ENCODE measurements around the gene PPP1R37.
A peak's percentile ranks its signal among the peaks of the same experiment; 100 is the strongest.

PPP1R37 gene

DNA sequence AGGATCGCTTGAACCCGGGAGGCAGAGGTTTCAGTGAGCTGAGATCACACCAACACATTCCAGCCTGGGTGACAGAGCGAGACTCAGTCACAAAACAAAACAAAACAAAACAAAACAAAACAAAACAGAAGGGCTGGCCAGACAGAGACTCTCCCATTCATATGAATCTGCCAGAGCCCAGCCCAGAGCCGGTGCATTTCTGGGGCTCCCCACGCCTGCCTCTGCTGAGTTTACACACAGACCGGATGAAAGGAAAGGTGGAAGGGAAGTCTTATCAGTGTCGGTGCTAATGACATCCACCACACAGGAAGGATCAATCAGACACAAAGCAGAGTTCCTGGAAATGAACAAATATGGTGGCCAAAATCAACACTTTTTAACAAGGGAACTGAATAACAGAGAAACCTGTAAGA, 78.2 kb downstream of the PPP1R37 start:
- no peak for DNase-seq

DNA sequence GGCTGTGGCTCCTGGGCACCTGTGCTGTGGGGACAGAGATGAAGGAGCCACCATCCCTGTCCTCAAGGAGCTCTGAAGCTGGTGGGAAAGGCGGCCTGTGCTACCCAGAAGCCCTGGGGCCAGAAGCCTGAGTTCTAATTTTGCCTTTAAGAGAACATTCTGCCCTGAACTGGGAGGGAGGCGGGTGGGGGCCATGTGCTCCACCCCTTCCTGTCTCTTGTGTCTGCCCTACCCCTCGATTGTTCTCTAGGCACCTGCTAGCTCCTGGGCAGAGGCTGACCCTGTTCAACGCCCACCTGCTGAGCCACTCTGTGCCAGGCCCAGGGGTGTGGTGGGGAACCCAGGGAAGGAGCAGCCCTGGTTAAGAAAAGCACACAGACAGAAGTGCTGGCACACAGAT, 79.2 kb downstream of the PPP1R37 start:
- DNase-seq, result no peak

DNA sequence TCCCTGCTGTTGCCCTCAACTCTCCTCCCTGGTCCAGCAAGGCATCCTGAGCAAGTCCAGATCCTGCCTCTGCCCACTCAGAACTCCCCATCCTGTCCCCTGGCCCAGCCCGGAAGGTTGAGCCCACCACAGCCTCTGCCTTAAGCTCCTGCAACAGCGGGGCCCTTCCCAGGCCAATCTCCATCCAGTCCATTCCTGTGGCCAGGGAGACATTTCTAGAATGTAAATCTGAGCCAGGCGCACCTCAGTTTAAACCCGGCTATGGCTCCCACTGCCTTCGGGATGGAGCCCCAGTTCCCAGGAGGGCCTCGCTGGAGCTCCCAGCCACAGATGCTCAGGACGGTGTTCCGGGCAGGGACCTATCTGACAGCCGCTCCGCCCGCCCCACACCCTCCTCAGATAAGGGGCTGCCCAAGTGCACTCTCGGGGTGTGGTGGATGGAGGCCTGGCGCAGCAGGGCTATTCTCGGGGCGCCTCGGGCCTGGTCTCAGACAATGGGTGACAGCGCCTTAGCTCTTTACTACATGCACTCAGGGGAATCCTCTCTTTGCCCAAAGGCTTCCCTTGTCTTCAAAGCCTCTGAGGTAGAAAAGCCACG, 79.7 kb downstream of the PPP1R37 start:
- DNase-seq, result no peak

DNA sequence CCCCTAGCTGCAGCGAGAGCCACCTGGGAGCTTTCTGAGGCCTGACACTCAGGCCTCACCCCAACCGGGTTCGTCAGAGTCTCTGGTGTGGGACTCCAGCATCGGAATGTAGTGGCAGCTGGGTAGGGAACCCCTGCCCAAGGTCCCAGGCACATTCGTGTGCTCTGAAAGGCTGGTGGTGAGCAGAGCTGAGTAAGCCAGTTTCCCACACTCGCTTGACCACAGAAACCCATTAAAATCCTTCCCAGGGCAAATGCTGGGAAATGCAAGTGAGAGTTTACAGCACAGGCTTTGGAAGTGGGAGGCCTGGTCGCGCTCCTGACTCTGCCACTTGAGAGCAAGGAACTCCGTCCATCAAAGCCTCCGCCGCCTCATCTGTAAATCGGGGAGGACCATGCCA, 80.8 kb downstream of the PPP1R37 start:
- DNase-seq, result no peak

DNA sequence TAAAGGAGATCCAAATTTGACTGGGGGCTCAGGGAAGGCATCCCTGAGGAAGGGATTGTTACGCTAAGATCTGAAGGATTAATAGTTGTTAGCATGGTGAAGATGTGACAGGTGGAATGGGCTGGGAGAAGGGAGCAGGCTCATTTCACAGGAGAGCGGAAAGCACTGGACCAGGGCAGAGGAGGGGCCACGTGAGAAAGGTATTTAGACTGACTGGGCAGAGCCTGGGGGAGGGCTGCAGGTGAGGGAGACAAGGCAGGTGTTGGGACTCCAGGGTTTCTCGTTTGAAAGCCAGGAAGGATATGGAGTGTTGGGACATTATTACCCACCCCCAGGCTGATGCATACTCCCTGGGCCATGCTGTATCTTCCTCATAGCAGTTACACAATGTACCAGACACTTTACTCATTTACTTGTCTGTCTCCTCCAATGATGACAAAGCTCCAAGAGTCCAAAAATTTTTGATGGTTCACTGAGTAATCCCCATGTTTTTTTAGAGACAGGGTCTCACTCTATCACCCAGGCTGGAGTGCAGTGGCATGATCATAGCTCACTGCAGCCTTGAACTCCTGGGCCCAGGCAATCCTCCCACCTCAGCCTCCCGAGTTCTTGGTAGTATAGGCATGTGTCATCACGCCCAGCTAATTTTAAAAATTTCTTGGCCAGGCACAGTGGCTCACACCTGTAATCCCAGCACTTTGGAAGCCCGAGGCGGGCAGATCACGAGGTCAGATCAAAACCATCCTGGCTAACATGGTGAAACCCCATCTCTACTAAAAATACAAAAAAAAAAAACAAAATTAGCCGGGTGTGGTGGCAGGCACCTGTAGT, 82.8 kb downstream of the PPP1R37 start:
- DNase-seq, result no peak

DNA sequence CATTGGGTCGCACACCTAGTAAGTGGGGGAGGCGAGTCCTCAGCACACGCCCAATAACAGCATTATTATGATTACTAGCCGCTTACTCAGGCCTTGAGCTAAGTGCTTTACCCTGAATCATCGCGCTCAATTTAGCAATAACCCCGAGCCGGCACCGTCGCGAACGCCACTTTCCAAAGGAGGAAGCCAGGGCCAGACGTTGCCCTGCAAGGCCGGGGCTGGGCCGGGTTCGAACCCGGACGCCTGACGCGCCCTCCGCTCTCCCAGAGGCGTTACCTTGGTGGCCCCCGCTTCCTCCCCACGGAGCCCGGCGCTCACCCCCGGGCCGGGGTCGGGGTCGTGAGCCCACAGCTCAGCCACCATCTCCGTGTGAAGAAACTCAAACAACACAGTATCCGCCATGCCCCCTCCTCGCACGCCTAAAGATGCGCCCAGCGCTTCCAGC, 84.9 kb downstream of the PPP1R37 start, which contains the start of gene TRAPPC6A:
Gene TRAPPC6A, minus strand, starts transcription at position 421 of the 445 bp plus-strand sequence. Its CDS starts 19 bp downstream, at position 402.
- DNase-seq, result no peak

DNA sequence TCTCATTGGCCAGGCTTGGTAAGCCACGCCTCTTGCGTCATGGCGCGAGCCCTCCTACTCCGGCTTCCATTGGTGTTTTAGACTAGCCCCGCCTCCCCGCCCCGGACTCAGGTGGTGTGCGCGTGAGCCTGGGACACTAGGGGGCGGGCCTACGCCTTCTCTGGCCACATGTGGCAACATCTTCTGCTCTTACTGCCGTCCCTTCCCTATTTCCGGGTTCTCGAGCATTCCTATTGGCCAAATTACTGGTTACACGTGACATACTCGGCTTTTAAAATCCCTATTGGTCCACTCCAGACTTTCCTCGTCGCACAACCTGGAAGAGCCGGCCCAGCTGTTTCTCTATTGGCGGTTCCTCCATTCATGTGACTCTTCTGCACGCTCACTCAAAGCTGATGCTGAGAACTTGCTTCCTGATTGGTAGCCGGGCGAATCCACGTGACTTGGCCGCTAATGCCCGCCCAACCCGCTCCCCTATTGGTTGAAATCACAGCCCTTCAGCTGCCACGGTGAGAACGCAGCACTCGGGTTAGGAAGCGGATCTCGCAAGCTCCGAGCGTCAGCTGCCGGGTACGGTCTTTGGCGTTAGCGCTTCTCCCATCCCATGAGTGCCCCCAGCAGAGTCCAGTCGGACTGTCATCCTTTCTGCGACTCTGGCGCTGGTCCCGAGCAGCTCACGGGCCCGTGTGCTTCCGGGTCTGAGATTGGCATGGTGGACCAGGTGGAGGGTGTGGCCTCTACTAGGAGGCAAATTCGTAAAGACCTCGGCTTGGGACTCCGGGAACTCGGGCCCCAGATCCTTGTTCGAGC, 85.5 kb downstream of the PPP1R37 start, which contains the start of gene BLOC1S3:
Gene BLOC1S3, plus strand, starts transcription at position 523 of the 810 bp plus-strand sequence. CDS start 513 bp downstream, outside the sequence.
- peak; percentile 98 for DNase-seq

DNA sequence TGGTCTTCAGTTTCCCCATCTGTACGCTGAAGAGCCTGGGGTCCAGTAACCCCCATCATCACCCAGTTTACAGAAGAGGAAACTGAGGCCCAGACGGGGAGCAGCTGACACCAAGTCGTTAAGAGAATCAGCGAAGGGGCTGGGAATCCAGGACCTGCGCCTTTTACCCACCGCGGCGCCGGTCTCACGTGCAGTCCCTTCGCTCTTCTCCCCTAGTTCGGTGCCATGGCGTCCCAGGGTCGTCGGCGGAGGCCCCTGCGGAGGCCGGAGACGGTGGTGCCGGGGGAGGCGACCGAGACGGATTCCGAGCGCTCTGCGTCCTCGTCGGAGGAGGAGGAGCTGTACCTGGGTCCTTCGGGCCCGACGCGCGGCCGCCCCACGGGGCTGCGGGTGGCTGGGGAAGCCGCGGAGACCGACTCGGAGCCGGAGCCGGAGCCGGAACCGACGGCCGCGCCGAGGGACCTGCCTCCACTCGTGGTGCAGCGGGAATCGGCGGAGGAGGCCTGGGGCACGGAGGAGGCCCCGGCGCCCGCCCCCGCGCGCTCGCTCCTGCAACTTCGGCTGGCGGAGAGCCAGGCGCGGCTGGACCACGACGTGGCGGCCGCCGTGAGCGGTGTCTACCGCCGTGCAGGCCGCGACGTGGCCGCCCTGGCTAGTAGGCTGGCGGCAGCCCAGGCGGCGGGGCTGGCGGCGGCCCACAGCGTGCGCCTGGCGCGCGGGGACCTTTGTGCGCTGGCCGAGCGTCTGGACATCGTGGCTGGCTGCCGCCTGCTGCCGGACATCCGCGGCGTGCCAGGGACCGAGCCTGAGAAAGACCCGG, 86.3 kb downstream of the PPP1R37 start:
- no peak for DNase-seq

DNA sequence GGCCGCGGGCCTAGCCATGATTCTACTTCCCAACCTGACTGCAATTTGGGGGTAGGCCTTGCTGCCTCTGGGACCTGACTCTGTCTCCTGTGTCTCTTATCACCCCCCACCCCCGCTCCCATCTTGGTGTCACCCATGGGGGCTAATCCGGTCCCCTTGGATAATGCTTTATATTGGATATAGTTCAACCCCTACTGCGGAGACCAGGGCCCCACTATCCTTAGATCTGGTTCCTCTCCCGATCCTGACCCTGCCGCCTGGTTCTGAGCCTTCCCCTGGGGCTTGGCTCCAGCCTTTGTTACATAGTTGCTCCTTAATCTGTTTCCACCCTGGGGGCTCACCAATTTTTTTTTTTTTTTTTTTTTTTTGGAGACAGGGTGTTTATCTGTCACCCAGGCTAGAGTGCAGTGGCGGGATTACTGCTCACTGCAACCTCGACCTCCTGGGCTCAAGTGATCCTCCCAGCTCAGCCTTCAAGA, 87.0 kb downstream of the PPP1R37 start:
- DNase-seq, result no peak

DNA sequence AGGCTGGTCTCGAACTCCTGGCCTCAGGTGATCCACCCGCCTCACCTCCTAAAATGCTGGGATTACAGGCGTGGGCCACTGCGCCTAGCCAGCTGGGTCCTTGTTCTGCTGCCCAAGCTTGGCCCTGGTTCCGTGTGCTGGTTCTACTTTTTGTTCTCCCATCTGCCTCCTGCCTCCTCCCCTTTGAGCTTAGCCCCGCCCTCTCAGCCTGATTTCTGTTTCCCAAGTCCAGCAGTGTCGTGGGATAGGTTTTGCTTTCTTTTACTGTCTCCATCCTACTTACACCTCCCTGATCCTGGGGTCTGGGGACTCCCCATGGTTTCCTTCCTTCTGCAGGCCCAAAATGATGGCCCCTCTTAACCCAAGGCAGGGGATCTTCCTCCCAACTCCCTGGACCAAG, 88.0 kb downstream of the PPP1R37 start:
- no peak for DNase-seq

DNA sequence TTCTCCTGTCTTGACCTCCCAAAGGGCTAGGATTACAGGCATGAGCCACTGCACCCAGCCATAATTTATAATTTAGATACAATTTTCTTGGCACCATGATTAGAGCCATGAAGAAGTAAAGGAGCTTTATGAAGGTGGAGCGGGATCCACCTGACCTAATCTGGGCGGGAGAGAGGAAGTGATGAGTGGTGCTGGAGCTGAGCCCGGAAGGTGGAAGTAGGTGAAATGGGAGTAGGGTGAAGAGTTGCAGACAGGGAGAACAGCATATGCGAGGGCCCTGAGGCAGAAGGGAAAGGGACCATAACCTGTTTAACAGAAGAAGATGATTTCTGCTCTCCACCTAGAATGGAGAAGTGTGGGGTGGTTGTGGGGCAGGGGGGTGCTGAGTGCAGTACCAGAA, 89.8 kb downstream of the PPP1R37 start:
- no peak for DNase-seq

DNA sequence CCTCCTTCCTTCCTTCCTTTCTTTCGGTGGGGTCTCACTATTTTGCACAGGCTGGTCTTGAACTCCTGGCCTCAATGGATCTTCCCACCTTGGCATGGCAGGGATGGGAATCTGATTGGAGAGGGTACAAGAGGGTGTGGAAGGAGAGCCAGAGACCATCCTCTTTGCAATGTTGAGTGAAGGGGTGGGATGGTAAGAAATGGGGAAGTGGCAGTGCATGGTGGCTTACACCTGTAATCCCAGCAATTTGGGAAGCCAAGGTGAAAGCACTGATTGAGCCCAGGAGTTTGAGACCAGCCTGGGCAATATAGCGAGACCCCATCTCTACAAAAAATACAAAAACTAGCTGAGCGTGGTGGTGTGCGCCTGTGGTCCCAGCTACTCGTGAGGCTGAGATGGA, 91.1 kb downstream of the PPP1R37 start:
- no peak for DNase-seq

DNA sequence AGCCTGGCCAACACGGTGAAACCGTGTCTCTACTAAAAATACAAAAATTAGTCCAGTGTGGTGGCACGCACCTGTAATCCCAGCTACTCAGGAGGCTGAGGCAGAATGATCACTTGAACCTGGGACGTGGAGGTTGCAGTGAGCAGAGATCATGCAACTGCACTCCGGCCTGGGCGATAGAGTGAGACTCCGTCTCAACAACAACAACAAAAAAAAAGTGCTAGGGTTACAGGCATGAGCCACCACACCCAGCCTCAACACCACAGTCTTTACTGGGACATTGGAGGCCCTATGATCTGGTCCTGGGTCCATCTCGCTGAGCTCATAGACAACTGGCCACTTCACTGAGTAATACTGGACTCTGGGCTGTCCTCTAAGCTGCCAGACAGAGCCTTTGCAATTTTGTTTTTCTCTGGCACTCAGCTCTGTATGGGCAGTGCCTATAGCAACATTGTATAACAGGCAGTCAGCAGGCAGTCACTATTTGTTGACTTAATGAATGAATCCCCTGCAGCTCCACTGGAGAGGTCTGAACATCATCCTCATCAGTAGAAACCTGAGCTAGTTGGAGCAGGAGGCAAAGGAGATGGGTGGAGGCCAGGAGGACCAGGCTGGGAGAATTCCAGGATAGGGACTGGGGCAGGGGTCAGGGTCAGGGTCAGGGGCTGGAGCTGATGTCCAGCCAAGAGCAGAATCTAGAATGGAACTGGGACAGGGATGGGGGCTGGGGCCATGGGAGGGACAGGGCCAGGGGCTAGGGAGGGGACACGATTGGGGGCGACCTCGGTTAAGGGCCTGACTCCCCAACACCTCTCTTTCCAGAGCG, 93.7 kb downstream of the PPP1R37 start:
- no peak for DNase-seq

DNA sequence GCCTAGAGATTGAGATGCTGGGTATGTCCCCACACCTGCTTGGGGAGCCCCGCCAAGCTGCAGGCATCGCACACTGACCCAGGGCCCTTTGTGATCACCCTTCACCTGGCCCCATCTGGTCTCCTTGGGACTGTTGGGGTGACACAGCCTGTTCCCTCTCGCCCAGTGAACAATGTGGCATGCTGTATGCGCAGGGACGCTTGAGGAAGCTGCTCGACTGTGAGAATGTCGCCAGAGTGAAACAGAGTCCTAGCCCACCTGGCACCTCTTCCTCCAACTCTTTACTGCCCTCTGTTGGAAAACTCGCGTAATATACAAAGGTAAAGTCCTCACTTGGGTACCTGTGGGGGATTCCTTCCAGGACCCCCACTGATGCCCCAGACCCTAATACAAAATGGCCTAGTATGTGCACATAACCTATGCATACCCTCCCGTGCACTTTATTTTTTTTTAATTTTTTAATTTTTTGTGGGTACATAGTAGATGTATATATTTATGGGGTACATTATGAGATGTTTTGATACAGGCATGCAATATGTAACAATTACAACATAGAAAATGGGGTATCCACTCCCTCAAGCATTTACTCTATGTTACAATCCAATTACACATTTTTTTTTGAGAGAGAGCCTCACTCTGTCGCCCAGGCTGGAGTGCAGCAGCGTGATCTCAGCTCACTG, 94.6 kb downstream of the PPP1R37 start:
- DNase-seq, result peak in 1 of 2 experiments; percentile 23

DNA sequence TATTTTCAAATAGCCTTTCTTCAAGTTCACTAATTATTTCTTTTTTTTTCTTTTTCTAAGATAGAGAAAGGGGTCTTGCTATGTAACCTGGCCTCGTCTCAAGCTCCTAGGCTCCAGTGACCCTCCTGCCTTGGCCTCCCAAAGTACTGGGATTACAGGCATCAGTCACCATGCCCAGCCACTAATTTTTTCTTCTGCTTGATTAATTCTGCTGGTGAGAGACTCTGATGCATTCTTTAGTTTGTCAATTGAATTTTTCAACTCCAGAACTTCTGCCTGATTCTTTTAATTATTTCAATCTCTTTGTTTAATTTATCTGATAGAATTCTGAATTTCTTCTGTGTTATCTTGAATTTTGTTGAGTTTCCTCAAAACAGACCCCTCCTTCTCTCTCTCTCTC, 97.0 kb downstream of the PPP1R37 start:
- no peak for DNase-seq

DNA sequence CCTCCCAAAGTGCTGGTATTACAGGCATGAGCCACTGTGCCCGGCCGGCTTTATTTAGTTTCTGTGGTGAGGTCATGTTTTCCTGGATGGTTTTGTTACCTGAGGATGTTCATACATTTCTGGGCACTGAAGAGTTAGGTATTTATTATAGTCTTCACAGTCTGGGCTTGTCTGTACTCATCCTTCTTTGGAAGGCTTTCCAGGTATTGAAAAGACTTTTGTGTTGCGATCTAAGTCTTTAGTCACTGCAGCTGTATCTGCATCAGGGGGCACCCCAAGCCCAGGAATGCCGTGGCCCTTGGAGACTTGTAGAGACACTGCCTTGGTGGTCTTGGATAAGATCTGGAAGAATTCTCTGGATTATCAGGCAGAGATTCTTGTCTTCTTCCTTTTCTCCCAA, 98.4 kb downstream of the PPP1R37 start:
- DNase-seq, result no peak

DNA sequence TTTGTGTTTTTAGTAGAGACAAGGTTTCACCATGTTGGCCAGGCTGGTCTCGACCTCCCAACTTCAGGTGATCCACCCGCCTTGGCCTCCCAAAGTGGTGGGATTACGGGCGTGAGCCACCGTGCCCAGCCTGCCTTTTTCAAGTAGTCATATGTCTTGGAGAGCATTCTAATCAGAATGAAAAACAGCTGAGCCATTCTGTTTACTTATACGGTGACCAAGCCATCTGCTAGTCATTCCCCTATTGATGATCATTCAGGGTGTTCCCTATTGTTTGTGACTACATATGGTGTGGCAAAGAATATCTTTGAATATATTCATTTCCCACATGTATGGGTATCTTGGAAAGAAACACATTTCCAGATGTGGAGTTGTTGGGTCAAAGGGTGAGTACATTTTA, 102.8 kb downstream of the PPP1R37 start:
- no peak for DNase-seq
